Gastroesophageal sphincter (tissue), 3 donors: ENCODE results near the gene NUP43.

Source experiments
- POLR2A ChIP-seq, 2 donors: fragments of 450-650 bp; IDR thresholded peaks; one replicate each; pipeline ENCODE4 v1.6.1; 2017; ENCODE audit warnings: antibody characterized with exemption in 2 of 2, mild to moderate bottlenecking in 2 of 2, moderate library complexity in 1 of 2
- TF ChIP-seq, protein P1 (sequence below), 4 experiments: fragments of 200-600 bp in 2 of 4; fragments of 450-650 bp in 2 of 4; sonication (generic) in 1 of 4; IDR thresholded peaks; one replicate each; pipeline ENCODE4 v1.5.1; 2017 to 2019; ENCODE audit warnings: antibody characterized with exemption in 4 of 4, mild to moderate bottlenecking in 2 of 4, moderate library complexity in 2 of 4

DNA sequence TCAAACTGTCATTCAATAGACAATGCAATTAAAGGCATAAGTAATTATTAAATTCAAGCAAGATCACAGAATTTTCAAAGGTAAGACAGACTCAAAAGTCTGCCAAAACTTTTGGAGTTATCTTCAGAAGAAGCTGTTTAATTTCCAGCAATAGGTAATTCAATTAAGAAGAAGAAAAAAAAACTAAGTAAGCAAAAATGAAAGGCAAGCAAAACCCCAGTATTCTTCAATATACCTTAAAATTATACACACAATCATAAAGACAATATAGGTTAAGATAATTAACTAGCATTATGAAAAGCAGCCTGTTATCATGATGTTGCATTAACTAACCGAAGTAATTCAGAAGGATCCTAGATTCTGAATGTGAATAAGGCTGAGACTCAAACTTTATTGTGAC, 31.9 kb downstream of the NUP43 start:
- TF ChIP-seq, protein P1, sequence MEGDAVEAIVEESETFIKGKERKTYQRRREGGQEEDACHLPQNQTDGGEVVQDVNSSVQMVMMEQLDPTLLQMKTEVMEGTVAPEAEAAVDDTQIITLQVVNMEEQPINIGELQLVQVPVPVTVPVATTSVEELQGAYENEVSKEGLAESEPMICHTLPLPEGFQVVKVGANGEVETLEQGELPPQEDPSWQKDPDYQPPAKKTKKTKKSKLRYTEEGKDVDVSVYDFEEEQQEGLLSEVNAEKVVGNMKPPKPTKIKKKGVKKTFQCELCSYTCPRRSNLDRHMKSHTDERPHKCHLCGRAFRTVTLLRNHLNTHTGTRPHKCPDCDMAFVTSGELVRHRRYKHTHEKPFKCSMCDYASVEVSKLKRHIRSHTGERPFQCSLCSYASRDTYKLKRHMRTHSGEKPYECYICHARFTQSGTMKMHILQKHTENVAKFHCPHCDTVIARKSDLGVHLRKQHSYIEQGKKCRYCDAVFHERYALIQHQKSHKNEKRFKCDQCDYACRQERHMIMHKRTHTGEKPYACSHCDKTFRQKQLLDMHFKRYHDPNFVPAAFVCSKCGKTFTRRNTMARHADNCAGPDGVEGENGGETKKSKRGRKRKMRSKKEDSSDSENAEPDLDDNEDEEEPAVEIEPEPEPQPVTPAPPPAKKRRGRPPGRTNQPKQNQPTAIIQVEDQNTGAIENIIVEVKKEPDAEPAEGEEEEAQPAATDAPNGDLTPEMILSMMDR (IDR thresholded peaks at IDR 0.05) = no peak
- no peak for TF ChIP-seq POLR2A (IDR thresholded peaks at IDR 0.05)
